COLO829 (cell line): ENCODE results near the gene BACH2.
"Not testable (repeated sequence)": the region's sequence is repeated elsewhere in the genome, so short reads cannot be mapped to it uniquely, and the experiment has no call there.

Source experiments
- DNase-seq: peaks from one replicate; pipeline ENCODE4 v3.0.0; 2012; ENCODE audit warnings: low spot score

The BACH2 gene

DNA sequence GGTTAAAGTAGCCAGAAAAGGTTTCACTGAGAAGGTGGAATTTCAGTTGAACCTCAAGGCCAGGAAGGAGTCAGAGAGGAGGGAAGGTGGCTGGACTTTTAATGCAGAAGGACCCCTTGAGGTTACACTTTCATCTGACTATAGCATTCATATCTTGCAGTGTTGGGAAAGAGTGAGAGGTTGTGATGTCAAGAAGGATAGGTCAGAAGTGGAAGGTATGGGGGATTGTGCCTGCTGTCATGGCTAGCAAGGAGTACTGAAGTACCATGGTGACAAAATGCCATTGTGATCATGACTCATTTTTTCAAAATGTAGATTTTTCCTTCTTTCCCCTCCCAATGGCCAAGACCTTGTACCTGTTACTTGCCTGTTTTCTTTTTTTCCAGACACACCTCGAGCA lies 5.2 kb upstream of the BACH2 start:
- DNase-seq, result no peak

DNA sequence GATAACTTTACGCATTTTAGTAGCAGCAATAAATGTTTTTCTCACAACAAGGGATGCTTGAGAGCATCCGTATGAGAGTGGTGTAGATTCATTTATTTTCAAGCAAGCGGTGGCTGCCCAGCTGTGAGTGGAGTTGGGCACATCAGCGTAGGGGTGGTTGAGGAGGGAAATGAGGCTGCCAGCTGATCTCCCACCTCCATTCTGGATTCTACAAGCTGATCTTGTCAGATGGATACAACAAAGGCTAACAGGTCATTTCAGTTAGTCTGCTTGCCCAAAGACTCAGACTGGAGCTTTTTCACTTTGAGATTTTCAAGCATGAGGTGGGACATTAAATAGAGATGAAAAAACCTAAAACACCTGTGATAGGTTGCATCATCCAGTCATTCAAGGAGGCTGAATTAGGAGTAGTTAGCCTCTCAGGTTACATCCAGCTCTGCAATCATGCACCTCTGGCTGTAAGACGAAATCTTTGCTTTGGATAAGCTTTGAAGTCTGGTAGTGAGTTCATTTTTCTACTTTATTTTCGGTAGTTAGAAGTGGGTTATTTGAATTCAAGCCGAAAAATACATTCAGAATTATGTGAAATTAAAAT lies 1.9 kb upstream of the BACH2 start:
- no peak for DNase-seq

DNA sequence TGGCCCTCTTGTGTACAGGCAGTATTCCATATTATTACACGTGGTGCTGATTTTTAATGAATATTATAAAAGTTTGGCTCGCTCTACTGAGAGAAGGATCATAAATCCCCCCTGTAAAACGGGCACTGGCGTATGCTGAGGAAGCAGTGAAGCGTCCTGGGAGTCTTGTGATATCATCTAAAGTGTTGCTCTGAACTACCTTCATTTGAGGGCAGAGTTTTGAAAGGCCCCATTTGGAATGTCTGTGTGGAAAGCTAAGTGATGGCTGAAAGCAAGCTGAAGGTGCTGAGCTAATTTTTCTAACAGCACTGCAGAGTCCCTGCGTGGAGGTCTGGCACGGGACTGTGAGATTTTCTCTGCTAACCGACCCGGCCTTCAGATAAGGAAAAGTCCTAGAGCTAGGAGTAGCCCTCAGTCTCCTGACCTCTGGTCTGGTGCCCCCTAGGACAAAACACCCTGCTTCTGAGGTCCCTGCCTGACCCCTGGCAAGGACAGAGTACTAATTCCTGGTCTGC lies 1.3 kb upstream of the BACH2 start:
- DNase-seq, result no peak

DNA sequence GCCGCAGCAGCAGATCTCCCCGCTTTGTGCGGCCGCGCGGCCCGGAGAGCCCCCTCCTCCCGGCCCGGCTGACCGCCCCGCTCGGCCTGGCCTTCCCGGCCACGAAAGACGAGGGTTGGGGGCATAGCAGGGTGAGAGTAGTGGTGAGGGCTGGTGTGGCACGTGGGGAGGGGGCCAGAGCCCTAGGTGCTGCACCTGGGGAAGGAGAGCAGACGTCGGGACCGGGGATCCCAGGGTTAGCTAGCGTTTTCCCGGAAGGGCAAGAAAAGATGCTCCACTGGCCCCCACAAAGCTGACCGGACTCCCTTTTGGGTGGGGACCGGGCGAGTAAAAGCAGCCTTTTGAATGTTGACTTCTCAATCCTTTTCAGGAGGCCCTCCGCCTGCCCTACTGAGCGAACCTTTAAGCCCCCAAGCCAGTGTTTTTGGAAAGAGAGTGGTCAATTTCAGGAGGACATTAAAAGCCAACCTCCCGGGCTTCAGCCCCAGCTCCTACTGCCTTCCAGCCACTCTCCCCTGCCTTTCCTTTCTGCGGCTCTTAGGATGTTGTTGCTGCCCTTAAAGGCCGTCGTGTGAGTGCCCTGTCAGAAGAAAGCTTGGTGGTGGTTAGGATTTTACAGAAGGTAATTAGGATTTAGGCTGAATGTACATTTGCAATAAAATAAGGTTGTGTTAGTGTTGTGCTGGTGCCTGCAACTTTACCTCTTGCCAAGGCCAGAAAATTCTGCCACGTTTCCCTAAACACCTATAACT lies 648 bp upstream of the BACH2 start:
- DNase-seq, result no peak

GRCh38 chr6:90295854-90296340 lies 746 bp downstream of the BACH2 start:
- DNase-seq, result no peak

GRCh38 chr6:90294989-90295853 lies 1.4 kb downstream of the BACH2 start:
- DNase-seq, result no peak

DNA sequence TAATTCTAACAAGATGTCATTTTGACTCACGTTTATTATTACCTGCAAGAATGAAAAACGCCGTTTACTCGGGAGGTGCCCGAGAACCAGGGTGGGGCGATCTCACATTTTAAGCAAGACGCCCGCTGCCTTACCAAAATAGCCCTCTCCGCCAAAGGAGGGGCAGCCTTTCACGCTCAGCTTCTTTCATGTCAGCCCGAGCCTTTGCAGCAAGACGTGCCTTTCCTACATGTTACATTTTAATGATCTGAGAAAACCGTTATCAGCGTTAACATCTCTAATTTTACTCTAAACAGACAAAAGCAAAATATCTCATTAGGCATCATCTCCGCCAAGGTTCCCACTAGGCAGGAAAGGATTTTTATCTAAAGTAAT lies 2.0 kb downstream of the BACH2 start:
- DNase-seq, result no peak

GRCh38 chr6:90294008-90294511 lies 2.6 kb downstream of the BACH2 start:
- no peak for DNase-seq

DNA sequence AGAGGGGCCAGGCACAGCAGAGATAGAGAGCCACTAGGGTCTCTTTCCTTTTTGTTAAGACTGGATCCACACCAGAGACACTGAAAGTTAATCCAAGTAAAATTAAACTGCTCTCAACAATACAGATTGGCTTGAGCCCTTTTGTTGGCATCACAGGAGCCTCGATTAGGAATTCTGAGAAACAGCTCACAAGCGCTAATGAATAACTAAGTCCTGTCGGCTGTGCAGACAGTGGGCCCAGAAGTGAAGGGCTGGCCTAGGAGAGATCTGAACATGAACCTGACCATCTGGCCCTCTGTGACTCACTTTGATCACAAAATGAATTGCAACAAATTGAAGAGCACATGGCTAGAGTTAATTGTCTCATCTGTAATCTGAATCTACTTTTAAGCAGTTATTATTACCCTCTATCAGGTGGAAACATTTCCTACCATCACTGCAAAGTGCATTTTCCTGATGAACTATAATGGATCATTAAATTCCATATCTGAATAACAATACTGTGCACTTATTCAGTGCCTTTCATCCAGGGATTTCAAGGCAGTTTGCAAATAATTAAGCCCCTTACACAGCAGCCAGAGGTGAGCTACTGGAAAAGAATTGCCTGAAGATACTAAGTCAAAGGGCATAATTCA lies 3.2 kb downstream of the BACH2 start:
- DNase-seq, result no peak

DNA sequence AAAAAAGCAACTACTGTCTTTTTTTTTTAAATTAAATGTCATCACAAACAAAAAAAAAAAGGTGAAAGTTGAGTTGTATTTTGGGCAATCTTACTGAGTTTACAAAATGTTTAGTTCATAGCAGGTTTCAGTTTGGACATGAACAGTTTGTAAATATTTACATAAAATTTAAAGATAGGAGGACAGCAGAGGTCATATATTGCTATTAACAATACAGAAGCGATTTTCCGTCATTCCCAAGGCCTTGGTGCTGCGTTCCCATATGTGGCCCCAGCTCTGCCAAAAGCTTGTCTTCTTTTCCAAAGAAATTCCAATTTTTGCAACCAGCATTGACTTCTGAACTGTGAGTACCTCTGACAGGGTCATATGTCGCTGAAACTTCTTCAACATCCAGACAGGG lies 5.1 kb downstream of the BACH2 start:
- DNase-seq, result no peak

DNA sequence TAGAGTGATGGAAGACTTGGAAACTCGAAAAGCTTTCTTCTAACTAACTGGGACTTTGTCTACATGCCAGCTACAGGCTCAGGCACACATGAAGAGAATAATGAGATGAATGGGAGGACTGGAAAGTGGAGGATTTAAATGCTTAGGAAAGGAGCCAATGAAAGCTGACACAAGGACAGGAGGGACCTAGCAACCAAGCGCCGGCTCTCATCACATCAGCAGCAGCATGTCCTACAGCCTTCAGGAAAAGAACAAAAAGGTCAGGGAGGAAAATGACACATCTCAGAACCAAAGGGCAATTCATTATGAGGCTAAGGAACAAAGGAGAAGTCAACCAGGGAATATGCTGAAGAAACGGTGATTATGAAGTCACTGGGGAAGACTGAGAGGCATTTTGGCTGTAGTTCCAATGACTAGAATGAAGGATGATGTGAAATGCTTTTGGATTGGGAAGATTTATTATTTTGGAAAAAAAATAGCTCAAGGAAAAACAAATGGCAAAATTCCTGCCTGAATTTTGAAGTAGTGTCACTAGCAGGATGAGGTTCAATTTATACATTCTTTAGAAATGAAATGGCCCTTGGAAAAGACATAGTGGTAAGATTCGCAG lies 5.7 kb downstream of the BACH2 start:
- peak; percentile 35 for DNase-seq

DNA sequence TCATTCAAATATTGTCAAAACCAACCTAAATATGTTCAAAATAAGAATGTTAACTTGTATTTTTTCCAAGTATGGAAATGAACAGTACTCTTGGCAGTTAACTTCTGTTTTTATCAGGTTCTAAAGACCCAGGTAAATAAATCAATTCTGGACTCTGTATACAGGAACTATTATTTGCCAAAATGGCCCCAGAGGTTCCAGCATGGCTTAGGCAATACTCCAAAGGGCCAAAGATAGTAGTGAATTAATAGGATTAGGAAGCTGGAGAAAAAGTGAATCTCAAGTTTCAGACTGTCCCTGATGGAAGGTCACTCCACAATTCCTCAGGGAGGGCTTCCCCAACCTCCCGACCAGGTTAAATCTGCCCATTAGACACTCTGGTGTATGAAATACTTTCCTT lies 6.7 kb downstream of the BACH2 start:
- DNase-seq, result no peak

- no peak for DNase-seq
Measured at GRCh38 chr6:90288404-90288803, 8.2 kb downstream of the BACH2 start.

DNA sequence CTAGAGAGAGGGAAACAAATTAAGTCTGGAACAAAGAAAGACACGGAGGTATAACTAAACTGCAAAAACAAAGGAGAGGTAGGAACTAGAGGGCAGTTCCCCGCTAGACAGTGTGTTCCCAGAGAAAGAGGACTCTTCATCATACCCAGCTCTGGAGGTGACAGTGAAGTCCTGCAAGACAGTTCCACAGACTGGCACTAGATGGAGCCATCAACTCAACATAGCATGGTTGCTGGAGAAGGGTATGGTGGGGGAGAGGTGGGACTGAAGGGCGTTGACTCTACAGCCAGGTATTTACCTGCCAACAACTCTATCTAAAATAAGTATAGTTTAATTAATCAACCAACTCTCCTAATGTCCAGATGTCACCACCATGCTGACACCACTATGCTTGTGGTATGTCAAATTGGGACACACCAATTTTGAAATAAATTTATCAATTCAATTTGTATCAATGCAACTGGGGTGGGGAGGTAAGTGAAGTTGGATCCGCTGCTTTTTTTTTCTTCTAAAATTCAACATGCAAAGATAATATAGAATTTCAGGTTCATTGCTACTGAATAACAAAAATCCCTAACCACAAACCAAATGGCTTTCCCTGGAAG lies 9.7 kb downstream of the BACH2 start:
- DNase-seq, result no peak

- peak; percentile 81 for DNase-seq
Measured at GRCh38 chr6:90285611-90286381, 10.8 kb downstream of the BACH2 start.

- DNase-seq, result no peak
Measured at GRCh38 chr6:90285042-90285481, 11.6 kb downstream of the BACH2 start.

DNA sequence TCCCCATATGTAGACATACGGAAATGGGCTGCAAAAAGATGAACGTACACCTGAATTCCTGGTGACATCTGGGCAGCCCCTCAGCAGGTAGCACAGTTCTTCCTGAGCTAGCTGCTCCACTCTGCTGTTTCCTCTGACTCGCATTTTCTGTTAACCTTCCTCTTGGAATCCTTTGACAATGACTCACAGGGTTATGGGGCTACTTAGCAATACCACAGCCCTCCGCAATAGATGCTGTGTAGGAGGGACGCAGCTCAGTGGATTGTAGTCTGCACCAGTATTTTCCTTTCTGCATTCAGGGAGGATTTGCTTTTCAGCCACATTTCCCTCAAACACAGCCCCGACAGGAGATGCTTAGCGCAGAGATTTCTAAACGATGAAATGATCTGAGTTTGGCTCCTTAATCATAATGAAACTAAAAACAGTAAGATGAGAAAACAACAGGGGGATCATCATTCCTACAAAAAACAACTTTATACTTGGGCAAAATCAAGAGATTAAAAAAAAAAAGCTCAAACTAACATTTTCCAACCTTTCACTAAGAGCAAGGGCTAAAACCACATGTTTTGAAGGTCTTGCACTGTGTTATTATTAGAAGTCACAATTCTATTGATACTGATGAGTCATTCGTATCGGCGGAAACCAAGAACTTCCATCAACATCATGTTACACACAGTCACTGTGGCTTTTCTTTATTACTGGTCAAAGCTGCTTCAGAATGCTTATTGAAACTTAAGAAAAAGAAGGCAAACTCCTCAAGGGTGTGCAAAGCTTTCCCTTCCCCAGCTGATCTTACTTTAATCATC lies 12.2 kb downstream of the BACH2 start:
- DNase-seq, result peak; percentile 89

DNA sequence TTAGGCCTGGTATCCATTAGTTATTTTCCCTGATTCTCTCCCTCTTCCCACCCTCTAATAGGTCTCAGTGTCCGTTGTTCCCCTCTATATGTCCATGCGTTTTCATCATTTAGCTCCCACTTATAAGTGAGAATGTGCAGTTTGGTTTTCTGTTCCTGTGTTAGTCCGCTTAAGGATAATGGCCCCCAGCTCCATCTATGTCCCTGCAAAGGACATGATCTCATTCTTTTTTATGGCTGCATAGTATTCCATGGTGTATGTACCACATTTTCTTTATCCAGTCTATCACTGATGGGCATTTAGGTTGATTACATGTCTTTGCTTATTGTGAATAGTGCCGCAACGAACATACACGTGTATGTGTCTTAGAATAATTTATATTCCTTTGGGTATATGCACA lies 14.4 kb downstream of the BACH2 start:
- not testable (repeated sequence) for DNase-seq

DNA sequence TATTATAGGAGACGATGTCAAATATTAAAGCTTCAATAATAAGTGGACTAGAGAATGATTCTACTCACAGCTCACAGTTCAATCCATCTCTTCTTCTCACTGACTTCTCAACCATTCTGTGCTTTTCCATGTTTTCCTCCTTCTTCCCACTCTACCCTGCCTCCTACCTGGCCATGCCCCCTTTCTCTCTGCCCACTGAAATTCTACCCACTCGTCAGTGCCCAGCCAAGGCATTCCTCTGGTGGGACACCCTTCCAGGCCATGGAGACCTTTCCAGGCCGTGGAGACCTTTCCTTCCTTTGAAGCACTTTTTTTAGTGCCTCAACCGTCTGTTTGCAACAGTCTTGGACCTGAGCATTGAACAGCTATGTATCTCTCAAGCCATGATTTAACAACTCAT lies 18.5 kb downstream of the BACH2 start:
- DNase-seq, result no peak
